ENCODE data around the gene SMIM30. TPM values are rescaled to one million over a fixed set of nuclear protein-coding genes. Genes with fewer than 3 reads are reported as not detected.

The SMIM30 gene
- total RNA-seq, 4 donors from 2014 or later = 36.2 to 53.1 (median 44.0) TPM

DNA sequence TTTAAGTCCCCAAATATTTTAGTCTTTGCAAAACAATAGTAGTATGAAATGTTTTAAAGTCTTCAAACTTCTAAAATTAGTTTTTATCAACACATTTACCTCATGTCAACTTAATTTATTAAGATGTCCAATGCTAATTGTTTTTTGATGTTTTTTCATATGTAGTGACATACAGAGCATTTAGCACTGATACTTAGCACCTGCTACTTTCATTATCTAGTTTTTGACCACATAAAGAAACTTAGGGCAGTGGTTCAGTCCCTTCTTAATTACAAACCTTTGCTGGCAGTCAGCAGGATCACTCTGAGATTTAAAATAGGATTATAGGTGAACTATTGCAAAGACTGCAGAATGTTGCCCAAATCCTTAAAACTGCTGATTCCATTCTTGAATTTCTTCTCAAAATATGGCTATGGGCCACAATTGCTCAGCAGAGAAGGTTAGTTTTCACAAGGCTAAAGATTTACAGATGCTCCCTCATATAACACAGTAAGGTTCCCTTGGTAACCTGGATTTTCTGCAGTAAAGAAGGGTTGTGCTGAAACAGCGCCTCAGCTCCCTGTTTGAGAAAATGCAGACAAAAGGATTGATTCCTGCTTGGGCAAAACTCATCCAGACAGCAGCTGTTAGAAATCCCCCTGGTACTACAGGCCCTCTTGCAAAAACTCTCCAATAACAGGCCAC lies 35.1 kb downstream of the SMIM30 start:
- Histone ChIP-seq H3K27ac (no peak overlapping the region), H3K36me3 (no peaks in the 10 kb centered on the region), H3K4me3 (no peak overlapping the region), H3K27me3 (peaks cover 12% of the 10 kb centered on the region), H3K9me3 (no peaks in the 10 kb centered on the region), H3K4me1 (peaks cover 0 to 22% (median 0%) of the 10 kb centered on the region in 3 donors)
- ATAC-seq = no peak
- WGBS, 2 donors (ENCODE audit: low coverage in 1 of 2) = 100% methylated on average over 1 of the region's 1 CpG; no CpG with 5 or more reads in 1 of the 2 donors
- TF ChIP-seq POLR2AphosphoS5 (IDR thresholded peaks at IDR 0.05) (no peak), POLR2A (IDR thresholded peaks at IDR 0.05) (no peak), EP300 (IDR thresholded peaks at IDR 0.05) (no peak)
- TF ChIP-seq, protein P1, sequence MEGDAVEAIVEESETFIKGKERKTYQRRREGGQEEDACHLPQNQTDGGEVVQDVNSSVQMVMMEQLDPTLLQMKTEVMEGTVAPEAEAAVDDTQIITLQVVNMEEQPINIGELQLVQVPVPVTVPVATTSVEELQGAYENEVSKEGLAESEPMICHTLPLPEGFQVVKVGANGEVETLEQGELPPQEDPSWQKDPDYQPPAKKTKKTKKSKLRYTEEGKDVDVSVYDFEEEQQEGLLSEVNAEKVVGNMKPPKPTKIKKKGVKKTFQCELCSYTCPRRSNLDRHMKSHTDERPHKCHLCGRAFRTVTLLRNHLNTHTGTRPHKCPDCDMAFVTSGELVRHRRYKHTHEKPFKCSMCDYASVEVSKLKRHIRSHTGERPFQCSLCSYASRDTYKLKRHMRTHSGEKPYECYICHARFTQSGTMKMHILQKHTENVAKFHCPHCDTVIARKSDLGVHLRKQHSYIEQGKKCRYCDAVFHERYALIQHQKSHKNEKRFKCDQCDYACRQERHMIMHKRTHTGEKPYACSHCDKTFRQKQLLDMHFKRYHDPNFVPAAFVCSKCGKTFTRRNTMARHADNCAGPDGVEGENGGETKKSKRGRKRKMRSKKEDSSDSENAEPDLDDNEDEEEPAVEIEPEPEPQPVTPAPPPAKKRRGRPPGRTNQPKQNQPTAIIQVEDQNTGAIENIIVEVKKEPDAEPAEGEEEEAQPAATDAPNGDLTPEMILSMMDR (IDR thresholded peaks at IDR 0.05) = no peak

DNA sequence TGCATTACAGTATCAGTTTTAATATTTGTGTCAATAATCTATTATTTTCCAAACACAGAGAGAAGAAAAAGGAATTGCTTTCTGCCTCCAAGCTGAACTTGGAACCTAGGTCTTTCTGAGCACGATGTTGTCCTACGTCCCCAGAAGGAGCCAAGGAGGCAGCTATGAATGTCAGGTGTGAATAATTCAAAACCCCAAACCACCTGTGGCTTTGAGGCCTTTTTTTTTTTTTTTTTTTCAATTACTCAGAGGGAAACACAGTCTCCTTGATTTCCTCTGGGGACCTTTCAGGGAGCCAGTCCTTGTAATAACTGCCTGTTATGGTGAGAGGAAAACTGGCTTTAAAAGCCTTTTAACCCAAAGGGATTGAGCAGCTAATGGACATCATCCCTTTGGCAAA lies 40.0 kb downstream of the SMIM30 start:
- H3K4me3 ChIP-seq = no peak overlapping the region
- H3K27me3 ChIP-seq = peaks cover under 1% of the 10 kb centered on the region
- H3K27ac ChIP-seq = no peak overlapping the region
- H3K9me3 ChIP-seq = no peaks in the 10 kb centered on the region
- TF ChIP-seq EP300 (IDR thresholded peaks at IDR 0.05) (no peak), POLR2A (IDR thresholded peaks at IDR 0.05) (no peak), POLR2AphosphoS5 (IDR thresholded peaks at IDR 0.05) (no peak)
- TF ChIP-seq, protein P1 (IDR thresholded peaks at IDR 0.05) = no peak
- no peaks in the 10 kb centered on the region for H3K36me3 ChIP-seq
- ATAC-seq = no peak
- 50 to 90% methylated on average over 2 of the region's 2 CpGs for WGBS, 2 donors (ENCODE audit: low coverage in 1 of 2)
- H3K4me1 ChIP-seq = no peaks in the 10 kb centered on the region

DNA sequence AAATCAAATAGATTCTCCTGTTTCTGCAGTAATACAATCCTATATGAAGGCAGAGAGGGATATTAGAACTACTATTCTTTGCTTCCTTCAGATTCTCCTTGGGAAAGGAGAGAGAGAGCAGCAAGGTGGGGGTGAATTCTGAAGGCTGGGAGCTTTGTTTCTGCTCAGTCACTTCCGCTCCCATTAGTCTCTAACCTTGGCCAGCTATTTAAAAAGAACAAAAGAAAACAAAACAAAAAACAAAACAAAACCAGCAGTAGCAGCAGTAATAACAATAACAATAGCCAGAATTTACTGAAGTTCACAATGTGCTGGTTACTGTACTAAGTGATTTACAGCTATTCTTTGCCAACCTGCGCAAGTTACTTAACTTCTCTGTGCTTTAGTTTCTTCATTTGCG lies 41.7 kb downstream of the SMIM30 start:
- Histone ChIP-seq H3K36me3 (no peaks in the 10 kb centered on the region), H3K4me3 (no peak overlapping the region), H3K27ac (no peak overlapping the region), H3K27me3 (no peaks in the 10 kb centered on the region), H3K9me3 (no peaks in the 10 kb centered on the region), H3K4me1 (no peaks in the 10 kb centered on the region)
- TF ChIP-seq, protein P1 (IDR thresholded peaks at IDR 0.05) = no peak
- TF ChIP-seq EP300 (IDR thresholded peaks at IDR 0.05) (no peak), POLR2AphosphoS5 (IDR thresholded peaks at IDR 0.05) (no peak), POLR2A (IDR thresholded peaks at IDR 0.05) (no peak)
- 72 to 79% methylated on average over 3 of the region's 3 CpGs for WGBS, 2 donors (ENCODE audit: low coverage in 1 of 2)
- ATAC-seq = no peak

DNA sequence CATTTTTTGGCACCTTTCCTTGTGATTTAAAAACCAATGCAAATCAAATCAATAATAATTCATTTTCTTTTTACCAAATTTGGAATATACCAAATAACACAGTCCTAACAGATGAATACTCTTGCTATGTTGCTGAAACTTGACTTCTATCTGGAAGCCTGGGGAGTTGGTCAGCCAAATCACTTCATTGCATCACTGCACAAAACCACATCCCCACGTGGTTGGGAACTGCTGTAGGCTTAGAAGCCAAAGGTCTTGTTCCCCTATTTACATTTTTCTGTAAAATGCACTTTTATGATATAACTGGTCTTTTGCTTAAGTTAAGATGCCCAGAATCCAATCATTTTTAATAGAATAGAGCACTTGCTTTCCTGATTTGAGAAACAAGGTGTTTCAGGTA lies 46.9 kb downstream of the SMIM30 start:
- Histone ChIP-seq H3K9me3 (no peaks in the 10 kb centered on the region), H3K27ac (no peak overlapping the region), H3K4me3 (no peak overlapping the region), H3K4me1 (no peaks in the 10 kb centered on the region), H3K36me3 (no peaks in the 10 kb centered on the region), H3K27me3 (no peaks in the 10 kb centered on the region)
- no peak for ATAC-seq
- WGBS, 2 donors (ENCODE audit: low coverage in 1 of 2) = 7 to 67% methylated on average over 1 of the region's 1 CpG
- no peak for TF ChIP-seq POLR2A (IDR thresholded peaks at IDR 0.05)
- TF ChIP-seq, protein P1 (IDR thresholded peaks at IDR 0.05) = no peak

Other genes with a start within 250 kb of the SMIM30 start
- gene GPR85, start 31.7 kb downstream of the SMIM30 start, total RNA-seq = 1 to 10 TPM in 2 of 4 donors, under 1 TPM in 1, not detected in 1; 0.22 to 1.9 (median 1.1) TPM

All from gastroesophageal sphincter (tissue), 4 donors.